Ramos (cell line): ENCODE data around the gene CEP83.
"Not testable (repeated sequence)": the region's sequence is repeated elsewhere in the genome, so short reads cannot be mapped to it uniquely, and the experiment has no call there.

ENCODE experiments used
- in situ Hi-C: fragments of 300-500 bp; cut with MboI; formaldehyde crosslinking; loops from one replicate; pipeline ENCODE4 v1.14.3; 2022; ENCODE audit warnings: low sequenced_read_pairs; ENCODE audit not compliant: unreplicated experiment

The CEP83 gene, protein sequence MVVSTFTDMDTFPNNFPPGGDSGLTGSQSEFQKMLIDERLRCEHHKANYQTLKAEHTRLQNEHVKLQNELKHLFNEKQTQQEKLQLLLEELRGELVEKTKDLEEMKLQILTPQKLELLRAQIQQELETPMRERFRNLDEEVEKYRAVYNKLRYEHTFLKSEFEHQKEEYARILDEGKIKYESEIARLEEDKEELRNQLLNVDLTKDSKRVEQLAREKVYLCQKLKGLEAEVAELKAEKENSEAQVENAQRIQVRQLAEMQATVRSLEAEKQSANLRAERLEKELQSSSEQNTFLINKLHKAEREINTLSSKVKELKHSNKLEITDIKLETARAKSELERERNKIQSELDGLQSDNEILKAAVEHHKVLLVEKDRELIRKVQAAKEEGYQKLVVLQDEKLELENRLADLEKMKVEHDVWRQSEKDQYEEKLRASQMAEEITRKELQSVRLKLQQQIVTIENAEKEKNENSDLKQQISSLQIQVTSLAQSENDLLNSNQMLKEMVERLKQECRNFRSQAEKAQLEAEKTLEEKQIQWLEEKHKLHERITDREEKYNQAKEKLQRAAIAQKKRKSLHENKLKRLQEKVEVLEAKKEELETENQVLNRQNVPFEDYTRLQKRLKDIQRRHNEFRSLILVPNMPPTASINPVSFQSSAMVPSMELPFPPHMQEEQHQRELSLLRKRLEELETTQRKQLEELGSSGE

DNA sequence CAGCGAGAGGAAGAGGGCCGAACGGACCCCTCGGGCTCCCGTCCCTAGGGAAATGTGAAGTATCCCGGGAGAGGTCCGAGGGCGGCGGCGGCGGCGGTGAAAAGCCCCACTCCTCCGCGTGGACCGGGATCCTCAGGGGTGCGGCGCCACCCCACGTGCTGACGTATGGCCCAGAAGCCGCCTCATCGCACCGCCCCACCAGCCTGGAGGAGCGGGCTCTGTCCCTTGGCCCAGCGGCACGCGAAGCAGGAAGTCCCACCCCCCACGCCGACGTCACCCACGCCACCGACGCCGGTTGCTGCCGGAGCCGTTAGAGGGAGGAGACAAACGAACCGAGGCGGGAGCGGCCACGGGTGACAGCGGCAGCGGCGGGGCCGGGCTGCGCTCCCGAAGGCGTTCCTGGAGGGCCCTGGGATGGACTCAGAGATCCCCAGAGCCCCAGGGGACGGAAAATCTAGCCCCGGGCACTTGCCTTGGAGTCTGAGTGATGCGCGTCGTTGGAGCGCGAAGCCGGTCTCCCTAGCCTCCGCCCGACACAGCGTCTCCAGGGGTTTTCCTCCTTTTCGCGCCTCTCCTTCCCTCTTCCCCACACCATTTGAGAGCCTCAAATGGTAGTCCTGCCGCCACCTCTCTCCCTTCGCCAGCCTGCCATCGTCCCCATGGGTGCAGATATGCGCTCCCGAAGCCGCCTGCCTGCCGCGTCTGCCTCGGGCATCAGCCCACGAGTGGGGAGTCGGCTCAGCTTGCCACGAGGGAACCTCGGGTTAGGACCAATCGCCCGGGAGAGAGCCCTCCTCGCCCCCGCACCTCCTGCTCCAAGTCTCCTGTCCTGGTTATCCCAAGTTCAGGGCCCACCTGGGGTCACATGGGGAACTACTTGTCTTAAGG lies at the start of gene CEP83:
Gene CEP83 (minus strand): TSS at position 140 of the 888 bp plus-strand sequence. CDS start 47,377 bp downstream, outside the sequence.
- in situ Hi-C loops = no loop called here

DNA sequence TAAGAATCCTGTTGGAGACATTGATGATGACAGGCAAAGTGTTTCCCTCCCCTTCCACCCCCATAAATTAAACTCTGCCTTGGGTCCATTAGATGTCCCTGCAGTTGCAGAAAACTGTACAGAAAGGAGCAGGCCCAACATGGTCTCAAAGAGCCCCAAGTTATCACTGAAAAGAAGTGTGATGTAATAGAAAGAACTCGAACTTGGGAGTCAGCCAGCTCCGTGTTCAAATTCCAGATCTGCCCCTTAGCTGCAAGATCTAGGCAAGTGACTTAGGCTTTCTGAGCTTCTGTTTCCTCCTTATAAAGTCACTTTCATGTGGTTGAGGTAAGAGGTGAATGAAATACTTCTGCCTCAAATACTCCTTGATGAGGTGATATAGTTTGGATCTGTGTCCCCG lies 49.6 kb upstream of the CEP83 start:
- in situ Hi-C loops = no loop called here

DNA sequence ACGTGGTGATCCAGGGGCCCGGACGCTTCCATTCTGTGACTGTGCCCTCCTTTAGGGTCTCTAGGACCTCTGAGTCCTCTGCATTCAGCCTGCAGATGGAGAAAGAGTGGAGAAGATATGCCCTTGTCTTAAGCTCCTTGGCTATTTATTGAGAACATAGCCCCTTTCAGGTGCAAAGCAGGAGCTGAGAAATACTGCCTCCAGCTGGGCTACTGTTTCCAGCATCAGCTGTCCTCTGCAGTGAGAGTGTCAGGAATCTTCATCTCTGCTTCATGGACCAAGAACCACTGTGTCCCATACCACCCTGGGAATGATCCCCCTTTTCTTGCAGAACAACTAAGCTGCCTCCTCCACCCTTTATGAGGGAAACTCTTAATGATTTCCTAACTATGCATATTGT lies 47.8 kb upstream of the CEP83 start:
- in situ Hi-C loops = no loop called here

DNA sequence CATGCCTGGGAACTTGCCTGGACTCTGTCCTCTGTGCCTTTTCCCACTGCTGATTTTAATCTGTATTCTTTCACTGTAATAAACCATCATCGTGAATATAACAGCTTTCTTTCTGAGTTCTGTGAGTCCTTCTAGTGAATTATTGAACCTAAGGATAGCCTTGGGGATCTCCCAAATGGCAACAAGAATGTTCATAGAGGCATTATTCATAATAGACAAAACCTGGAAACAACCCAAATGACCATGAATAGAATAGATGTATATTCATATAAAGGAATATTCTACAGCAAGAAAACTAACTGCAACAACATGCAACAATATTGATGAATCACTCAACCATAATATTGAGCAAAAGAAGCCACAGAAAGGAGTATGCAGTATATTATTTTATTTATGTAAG lies 44.7 kb upstream of the CEP83 start:
- in situ Hi-C loops = no loop called here

DNA sequence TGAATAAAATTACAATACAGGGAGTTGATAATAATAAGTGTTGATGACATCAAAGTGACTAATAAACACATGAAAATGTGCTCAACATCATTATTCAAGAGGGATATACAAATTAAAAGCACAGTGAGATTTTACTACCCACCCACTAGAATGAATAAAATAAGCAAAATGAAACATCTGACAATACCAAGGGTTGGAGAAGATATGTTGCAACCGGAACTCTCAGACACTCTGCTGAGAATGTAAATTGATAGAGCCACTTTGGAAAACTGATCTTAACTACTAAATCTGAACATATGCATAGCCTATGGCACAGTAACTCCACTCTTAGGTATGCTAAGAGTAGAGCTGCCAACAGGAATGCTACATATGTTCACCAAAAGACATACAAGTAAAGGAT lies 44.0 kb upstream of the CEP83 start:
- in situ Hi-C loops = no loop called here

DNA sequence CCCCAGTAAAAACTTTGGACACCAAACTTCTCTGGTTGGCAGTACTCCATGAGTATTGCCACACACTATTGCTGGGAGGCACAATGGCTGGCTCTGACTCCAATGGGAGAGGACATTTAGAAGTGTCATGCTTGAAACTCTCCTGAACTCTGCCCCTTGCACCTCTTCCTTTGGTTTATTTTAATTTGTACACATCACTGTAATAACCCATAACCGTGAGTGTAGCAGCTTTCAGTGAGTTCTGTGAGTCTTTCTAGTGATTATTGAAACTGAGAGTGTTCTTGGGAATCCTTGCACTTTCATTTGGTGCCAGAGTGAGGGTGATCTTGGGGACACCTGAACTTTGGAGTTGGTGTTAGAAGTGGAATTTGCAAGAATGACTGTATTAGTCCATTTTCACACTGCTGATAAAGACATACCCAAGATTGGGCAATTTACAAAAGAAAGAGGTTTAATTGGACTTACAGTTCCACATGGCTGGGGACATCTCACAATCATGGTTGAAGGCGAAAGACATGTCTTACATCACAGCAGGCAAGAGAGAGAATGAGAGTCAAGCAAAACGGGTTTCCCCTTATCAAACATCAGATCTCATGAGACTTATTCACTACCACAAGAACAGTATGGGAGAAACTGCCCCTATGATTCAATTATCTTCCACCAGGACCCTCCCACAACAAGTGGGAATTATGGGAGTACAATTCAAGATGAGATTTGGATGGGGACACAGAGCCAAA lies 41.3 kb upstream of the CEP83 start:
- in situ Hi-C loops = no loop called here

DNA sequence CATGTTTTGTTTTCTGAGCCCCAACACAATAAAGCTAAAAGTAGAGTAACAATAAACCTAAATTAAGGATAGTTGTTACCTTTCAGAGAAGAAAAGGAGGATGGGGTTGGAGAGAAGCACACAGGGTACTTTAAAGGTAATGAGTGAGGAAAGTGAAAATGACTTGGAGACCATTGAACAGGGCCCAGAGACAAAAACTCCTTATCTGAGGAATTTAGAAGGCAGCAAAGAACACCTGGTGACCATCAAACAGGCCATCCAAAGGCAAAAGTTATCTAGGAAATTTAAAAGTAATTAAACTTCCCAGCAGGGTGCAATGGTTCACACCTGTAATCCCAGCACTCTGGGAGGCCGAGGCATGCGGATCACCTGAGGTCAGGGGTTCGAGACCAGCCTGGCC lies 39.0 kb upstream of the CEP83 start:
- in situ Hi-C loops = no loop called here

DNA sequence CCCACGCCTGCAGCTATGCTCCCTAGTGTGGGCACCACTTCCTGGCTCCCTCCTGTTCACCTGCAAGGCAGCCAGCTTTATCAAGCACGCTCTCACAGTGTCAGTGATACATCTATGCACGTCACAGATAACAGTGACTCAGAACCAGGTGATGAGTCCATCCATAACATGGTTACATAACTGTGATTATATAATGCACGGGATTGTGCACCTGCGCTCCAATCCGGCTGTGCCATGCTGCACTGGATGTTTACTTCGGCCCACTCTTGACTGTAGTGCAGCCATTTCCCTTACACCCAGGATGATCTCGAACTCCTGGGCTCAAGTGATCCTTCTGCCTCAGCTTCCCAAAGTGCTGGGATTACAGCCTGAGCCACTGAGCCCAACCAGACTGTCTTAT lies 38.4 kb upstream of the CEP83 start:
- in situ Hi-C loops = no loop called here

DNA sequence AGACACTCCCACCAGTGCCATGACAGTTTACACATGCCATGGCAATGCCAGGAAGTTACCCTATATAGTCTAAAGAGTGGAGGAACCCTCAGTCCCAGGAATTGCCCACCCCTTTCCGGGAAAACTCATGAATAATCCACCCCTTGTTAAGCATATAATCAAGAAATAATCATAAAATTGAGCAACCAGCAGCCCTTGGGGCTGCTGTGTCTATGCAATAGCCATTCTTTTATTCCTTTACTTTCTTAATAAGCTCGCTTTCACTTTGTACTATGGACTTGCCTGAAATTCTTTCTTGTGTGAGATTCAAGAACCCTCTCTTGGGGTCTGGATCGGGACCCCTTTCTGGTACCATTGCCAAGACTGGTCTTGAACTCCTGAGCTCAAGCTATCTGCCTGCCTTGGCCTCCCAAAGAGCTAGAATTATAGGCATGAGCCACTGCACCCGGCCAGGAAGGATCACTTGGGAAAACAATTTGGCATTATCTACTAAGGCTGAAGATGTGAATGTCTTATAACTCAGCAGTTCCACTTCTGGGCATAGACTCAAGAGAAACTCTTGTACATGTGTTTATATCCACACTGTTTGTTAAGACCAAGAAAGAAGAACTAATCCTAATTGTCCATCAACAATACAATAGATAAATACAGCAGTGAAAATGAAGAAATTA lies 35.9 kb upstream of the CEP83 start:
- in situ Hi-C loops = no loop called here

DNA sequence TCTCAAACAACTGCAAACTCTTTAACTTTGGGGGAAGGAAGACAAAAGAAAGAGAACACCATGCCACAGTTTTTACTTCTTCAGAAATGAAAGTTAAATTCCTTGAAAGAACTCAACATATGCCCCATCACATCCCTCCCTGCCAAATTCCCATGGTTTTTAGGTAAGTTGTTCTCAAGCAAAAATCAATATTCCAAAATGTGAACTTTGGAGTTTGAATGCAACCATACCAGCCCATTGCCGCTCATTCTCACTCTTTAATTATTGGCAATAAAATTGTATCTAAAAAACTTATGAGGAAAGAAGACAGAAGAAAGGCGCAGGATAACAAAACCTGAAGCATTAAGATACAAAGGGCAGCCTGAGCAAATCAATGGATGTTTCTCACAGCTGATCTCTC lies 31.8 kb upstream of the CEP83 start:
- in situ Hi-C loops = no loop called here

DNA sequence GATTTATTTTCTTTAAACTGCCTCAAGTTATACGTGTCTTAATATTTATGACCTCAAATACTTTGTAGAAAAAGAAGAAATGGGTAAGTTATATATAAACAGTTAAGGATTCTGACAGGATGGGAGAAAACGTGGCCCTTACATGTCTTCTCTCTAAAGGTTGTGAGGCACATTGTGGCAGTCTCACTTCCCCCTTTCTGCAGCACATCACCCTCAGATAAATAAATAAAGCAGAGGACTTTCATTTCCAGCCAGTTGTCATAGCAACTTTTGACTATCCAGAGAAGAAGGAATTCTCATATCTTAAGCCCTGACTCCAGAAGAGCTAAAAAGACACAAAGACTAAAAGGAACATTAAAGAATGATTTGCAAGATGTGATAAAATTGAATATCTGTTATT lies 28.8 kb upstream of the CEP83 start:
- in situ Hi-C loops = no loop called here

DNA sequence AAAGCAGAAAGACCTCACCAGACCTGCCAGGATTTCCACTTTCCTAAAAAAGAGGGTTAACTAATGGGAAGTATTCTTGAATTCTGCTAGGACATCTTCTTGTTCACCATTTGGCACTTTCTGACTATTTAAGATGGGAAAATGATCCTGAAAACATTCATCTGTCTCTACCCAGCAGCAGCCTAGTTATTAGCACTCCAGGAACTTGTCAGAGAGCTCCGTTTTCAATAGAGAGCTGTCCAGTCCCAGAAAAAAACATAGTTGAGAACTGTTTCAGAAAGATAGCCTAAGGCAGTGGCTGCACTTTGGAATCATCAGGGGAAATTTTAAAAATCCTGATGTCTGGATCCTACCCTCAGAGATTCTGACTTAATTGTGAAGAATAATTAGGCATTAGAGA lies 22.1 kb upstream of the CEP83 start:
- in situ Hi-C loops = no loop called here

DNA sequence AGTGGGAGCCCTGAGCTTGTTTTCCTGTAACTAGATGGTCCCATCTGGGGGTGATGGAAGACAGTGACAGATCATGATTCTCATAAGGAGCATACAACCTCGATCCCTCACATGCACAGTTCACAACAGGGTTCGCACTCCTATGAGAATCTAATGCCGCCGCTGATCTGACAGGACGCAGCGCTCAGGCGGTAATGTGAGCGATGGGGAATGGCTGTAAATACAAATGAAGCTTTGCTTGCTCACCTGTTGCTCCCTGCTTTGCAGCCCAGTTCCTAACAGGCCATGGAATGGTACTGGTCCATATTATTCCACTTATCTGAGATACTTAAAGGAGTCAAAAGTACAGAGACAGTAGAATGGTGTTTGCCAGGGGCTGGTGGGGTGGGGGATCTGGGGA lies 9.9 kb upstream of the CEP83 start:
- in situ Hi-C loops = no loop called here

DNA sequence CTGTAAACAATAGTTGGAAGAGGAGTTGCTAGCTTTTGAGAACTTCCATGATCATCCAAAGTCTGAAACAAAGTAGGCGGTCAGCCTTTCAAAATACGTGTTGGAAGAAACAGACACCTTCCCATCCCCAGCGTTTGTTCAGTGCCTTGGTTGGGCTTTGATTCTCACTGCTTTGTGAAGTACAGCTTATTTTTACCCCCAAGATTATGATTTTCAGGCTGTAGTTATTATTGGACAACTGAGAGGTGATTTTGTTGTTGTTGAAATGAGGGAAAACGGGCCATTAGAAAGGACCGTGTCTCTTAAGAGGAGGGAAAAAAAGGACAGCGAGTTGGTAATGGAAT lies 921 bp upstream of the CEP83 start:
- in situ Hi-C loops = no loop called here

DNA sequence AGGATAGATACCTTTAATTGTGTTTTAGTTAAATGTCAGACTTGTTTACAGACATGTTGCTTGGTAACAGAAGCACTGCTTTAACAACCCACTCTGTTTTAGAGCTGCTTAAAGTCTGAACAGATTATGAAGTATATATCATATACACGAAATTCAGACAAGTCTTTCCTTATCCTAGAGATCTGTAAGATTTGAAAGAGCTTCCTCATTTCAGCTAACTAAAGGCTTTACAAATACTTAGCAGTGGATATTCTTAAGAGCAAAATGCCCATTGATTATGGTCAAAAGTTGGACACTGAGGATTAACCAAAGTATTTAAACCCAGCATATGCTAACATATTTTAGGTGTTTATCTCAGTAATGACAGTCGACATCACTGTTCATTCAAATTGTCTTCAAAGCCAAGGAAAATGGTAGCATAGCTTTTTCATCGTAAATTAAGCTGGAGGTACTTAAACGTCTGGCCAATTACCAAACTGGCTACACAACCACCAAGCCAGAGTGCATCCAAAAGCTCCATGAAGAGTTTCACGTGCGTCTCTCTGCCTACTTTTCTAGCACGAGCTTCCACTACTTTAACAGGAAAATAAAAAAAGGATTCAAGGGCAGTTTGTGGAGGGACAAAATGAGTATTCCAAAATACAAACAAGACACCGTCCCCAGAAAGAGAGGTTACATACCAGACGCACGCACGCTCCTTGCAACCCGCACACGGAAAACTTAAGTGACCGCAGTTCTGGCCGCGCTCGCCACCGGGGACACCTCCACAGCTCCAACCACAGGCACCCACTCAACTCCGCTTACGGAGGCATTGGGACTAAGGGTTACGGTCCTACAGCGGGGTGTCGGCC lies 565 bp downstream of the CEP83 start:
- in situ Hi-C loops = no loop called here

DNA sequence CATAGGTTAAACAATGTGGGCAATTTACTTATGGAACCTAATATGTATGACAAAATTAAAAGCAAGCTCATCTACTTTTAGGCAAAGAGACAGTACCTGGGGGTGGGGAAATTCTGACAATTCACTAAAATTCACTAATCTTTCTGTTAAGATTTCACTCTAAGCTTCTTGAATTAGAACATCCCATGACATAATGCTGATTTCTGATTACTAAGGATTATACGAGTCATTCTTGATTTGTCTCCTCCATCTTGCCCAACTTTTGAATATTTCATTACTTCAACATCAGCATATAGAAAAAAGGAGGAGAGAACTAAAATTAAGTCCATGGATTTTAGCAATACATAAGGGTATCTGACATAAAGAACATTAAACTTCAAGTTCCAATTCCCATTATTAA lies 2.4 kb downstream of the CEP83 start:
- in situ Hi-C loops = no loop called here

DNA sequence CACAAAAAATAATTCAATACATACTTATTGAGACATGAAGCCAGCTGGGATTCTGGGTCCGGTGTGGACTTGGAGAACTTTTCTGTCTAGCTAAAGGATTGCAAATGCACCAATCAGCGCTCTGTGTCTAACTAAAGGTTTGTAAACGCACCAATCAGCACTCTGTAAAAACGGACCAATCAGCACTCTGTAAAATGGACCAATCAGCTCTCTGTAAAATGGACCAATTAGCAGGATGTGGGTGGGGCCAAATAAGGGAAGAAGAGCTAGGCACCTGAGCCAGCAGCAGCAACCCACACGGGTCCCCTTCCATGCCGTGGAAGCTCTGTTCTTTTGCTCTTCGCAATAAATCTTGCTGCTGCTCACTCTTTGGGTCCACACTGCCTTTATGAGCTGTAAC lies 5.3 kb downstream of the CEP83 start:
- in situ Hi-C loops = not testable (repeated sequence)

DNA sequence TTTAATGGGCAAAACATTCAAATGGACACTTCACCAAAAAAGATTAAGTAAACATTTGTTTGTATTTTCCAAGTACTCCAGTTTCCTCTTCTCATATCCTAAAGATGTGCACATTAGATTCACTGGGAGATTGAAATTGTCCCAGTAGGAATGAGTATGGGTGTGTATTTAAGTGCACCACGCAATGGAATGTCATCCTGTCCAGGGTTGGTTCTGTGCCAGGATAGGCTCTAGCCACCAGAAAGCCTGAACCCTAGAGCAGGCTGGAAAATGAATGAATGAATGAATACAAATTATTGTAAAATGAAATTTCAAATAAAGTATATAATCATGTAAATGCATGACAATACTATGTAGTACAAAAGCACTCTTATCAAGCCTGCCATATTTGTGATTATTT lies 14.0 kb downstream of the CEP83 start:
- in situ Hi-C loops = no loop called here

DNA sequence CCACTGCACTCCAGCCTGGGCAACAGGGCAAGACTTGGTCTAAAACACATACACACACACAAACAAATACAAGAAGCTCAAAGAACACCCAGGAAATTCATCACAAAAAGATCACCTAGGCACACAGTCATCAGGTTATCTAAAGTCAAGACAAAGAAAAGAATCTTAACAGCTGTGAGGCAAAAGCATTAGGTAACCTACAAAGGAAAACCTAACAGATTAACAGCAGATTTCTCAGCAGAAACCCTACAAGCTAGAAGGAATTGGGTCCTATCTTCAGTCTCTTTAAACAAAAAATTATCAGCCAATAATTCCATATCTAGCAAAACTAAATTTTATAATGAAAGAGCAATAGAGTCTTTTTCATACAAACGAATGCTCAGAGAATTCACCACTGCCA lies 22.4 kb downstream of the CEP83 start:
- in situ Hi-C loops = no loop called here
